Measurements from ENCODE around the gene NMD3. TPM values are rescaled to one million over a fixed set of nuclear protein-coding genes. Genes with fewer than 3 reads are reported as not detected.

The NMD3 gene
- total and polyA plus RNA-seq, 12 donors: 22.2 to 76.9 (median 61.4) TPM

DNA sequence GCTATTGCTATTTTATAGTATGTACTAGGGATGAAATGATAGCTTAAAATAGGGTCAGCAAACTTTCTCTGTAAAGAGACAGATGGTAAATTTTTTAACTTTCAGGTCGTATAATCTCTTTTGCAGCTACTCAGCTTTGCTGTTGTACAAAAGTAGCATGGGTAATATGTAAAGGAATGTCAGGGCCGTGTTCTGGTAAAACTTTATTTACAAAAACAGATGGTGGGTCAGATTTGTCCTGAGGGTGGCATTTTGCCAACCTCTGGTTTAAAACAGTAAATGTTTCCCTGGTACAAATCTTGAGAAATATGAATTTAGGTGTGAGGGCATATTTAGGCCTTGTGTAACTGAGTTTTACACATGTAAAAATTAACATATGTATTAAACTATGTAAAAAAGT, 18.6 kb downstream of the NMD3 start:
- intact Hi-C loops (cut with DNase I): loop anchor here in 1 of 10 donors (5.0 kb wide), 1 partner anchor 807 kb away; no protein-coding TSS in a partner anchor
- 63 to 68% methylated on average over 2 of the region's 2 CpGs for WGBS, 2 donors
- DNase-seq (no peak), ATAC-seq (no peak)
- Histone ChIP-seq H3K4me1 (peaks cover 0 to 11% (median 0%) of the 10 kb centered on the region in 9 donors), H3K4me3 (no peak overlapping the region), H3K9me3 (no peaks in the 10 kb centered on the region), H3K36me3 (peaks cover 0 to 100% (median 53%) of the 10 kb centered on the region in 9 donors), H3K27ac (no peak overlapping the region), H3K27me3 (no peaks in the 10 kb centered on the region)
- TF ChIP-seq CTCF (IDR thresholded peaks at IDR 0.05): no peak

GRCh38 chr3:161244538-161244937, 23.4 kb downstream of the NMD3 start:
- Histone ChIP-seq H3K27ac (no peak overlapping the region), H3K4me1 (peaks cover 0 to 14% (median 0%) of the 10 kb centered on the region in 9 donors), H3K4me3 (no peak overlapping the region), H3K9me3 (no peaks in the 10 kb centered on the region), H3K27me3 (no peaks in the 10 kb centered on the region), H3K36me3 (peaks cover 0 to 100% (median 49%) of the 10 kb centered on the region in 9 donors)
- TF ChIP-seq CTCF (IDR thresholded peaks at IDR 0.05): no peak
- DNase-seq: no peak
- no peak for ATAC-seq
- 79 to 88% methylated on average over 2 of the region's 2 CpGs for WGBS, 2 donors
- intact Hi-C loops (cut with DNase I): loop anchor here in 1 of 10 donors (5.0 kb wide), 1 partner anchor 812 kb away; no protein-coding TSS in a partner anchor

GRCh38 chr3:161247049-161247448, 25.9 kb downstream of the NMD3 start:
- TF ChIP-seq CTCF (IDR thresholded peaks at IDR 0.05): no peak
- intact Hi-C loops (cut with DNase I): loop anchor here in 1 of 10 donors (5.0 kb wide), 1 partner anchor 815 kb away; no protein-coding TSS in a partner anchor
- DNase-seq: no peak
- H3K4me1 ChIP-seq: peaks cover 0 to 11% (median 0%) of the 10 kb centered on the region in 9 donors
- H3K27ac ChIP-seq: no peak overlapping the region
- H3K4me3 ChIP-seq: no peak overlapping the region
- H3K36me3 ChIP-seq: peaks cover 0 to 100% (median 67%) of the 10 kb centered on the region in 9 donors
- H3K27me3 ChIP-seq: no peaks in the 10 kb centered on the region
- H3K9me3 ChIP-seq: no peaks in the 10 kb centered on the region
- ATAC-seq: no peak

- 96 to 98% methylated on average over 1 of the region's 1 CpG for WGBS, 2 donors
- peaks cover 0 to 99% (median 53%) of the 10 kb centered on the region in 9 donors for H3K36me3 ChIP-seq
- H3K4me3 ChIP-seq: no peak overlapping the region
- no peaks in the 10 kb centered on the region for H3K9me3 ChIP-seq
- ATAC-seq (no peak), DNase-seq (no peak)
- intact Hi-C loops (cut with DNase I): loop anchor here in 1 of 10 donors (10.0 kb wide), 1 partner anchor 725 kb away; no protein-coding TSS in a partner anchor
- no peaks in the 10 kb centered on the region for H3K27me3 ChIP-seq
- no peak overlapping the region for H3K27ac ChIP-seq
- no peak for TF ChIP-seq CTCF (IDR thresholded peaks at IDR 0.05)
- H3K4me1 ChIP-seq: peaks cover 0 to 22% (median 15%) of the 10 kb centered on the region in 9 donors
These were observed 29.0 kb downstream of the NMD3 start for GRCh38 chr3:161250116-161250515.

All from heart right ventricle (tissue), 16 donors.